ENCODE results near the gene SAP30L.

DNA sequence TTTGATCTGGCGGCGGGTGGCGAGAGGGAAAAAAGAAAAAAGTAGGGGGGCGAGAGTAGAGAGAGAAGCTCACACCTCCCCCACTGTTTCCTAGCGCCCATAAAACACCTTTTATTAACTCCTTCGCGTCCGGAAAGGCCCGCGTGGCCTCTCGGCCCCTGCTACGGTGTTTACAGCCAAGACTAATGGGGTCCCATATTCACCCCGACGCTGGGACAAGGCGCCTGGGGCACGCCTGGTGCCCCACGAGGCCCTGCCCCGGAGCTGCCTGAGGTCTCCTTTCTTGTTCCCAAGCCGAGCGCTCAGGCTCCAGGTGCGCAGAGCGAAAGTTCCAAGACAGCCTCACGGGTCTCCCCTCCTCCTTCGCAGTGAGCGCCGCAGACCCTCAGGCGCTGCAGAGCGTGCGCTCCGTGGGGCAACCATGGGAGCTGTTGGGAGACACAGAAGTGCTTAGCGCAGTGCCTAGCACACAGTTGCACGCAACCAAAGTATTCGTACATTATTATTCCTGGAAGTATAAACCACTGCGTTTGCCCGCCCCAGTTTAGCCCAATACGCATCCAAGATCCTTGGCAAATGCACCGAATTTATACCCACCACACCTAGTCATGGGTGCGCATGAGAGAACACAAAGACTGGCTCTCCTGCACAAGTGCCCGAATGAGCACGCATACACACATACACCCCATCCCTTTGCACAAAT lies 27.9 kb downstream of the SAP30L start:
- TF ChIP-seq EZH2 (IDR thresholded peaks at IDR 0.05) (no peak), POLR2AphosphoS5 (IDR thresholded peaks at IDR 0.05; ENCODE audit: borderline replicate concordance, low read depth, low read length) (no peak)

Measured in SK-N-MC (cell line).